HG03521 (cell line): ENCODE data around the gene NOC4L.
"Not testable (repeated sequence)": the region's sequence is repeated elsewhere in the genome, so short reads cannot be mapped to it uniquely, and the experiment has no call there.

Experiments
- ATAC-seq: cut with Tn5 transposase; IDR thresholded peaks from one replicate; pipeline ENCODE4 v1.9.1; 2021; ENCODE audit warnings: mild to moderate bottlenecking, moderate library complexity; ENCODE audit not compliant: unreplicated experiment

NOC4L gene

GRCh38 chr12:132123970-132124765 lies 20.1 kb upstream of the NOC4L start:
- no peak for ATAC-seq

GRCh38 chr12:132124766-132125425 lies 19.4 kb upstream of the NOC4L start:
- ATAC-seq: no peak

- no peak for ATAC-seq
These were observed 18.5 kb upstream of the NOC4L start for GRCh38 chr12:132125736-132126135.

GRCh38 chr12:132127041-132127440 lies 17.2 kb upstream of the NOC4L start:
- no peak for ATAC-seq

GRCh38 chr12:132129007-132129406 lies 15.2 kb upstream of the NOC4L start:
- no peak for ATAC-seq

GRCh38 chr12:132130690-132131089 lies 13.6 kb upstream of the NOC4L start:
- no peak for ATAC-seq

GRCh38 chr12:132131229-132131628 lies 13.0 kb upstream of the NOC4L start:
- no peak for ATAC-seq

GRCh38 chr12:132131952-132132351 lies 12.3 kb upstream of the NOC4L start:
- ATAC-seq: no peak

- no peak for ATAC-seq
These were observed 11.4 kb upstream of the NOC4L start for GRCh38 chr12:132132609-132133430.

- no peak for ATAC-seq
These were observed 10.2 kb upstream of the NOC4L start for GRCh38 chr12:132133952-132134652.

- not testable (repeated sequence) for ATAC-seq
These were observed 9.5 kb upstream of the NOC4L start for GRCh38 chr12:132134653-132135183.

- not testable (repeated sequence) for ATAC-seq
These were observed 8.0 kb upstream of the NOC4L start for GRCh38 chr12:132136226-132136625.

- no peak for ATAC-seq
These were observed 6.7 kb upstream of the NOC4L start for GRCh38 chr12:132137483-132138125.

- ATAC-seq: no peak
These were observed 5.1 kb upstream of the NOC4L start for GRCh38 chr12:132138941-132139871.

- no peak for ATAC-seq
These were observed 4.3 kb upstream of the NOC4L start for GRCh38 chr12:132139912-132140311.

- ATAC-seq: no peak
These were observed 3.8 kb upstream of the NOC4L start for GRCh38 chr12:132140501-132140900.

GRCh38 chr12:132140918-132141841 lies 3.1 kb upstream of the NOC4L start:
- no peak for ATAC-seq
